ENCODE measurements around the gene SLC28A1. TPM values are rescaled to one million over a fixed set of nuclear protein-coding genes. Genes with fewer than 3 reads are reported as not detected.
A peak's percentile ranks its signal among the peaks of the same experiment; 100 is the strongest.

SLC28A1 gene
- total RNA-seq, 2 experiments from 2014 or later, result not detected

DNA sequence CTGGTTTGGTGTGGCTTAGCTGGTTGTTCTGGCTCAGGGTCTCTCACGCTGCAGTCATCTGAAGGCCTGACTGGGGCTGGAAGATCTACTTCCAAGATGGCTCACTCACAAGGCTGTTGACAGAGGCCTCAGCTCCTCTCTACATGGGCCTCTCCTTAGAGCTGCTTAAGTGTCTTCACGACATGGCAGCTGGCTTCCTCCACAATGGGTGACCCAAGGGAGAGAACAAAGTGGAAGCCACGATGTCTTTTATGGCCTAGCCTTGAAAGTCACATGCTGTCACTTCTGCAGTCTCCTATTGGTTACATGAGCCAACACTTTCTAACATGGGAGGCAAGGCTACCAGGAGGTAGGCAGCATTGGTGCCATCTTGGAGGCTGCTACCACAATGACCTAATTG, 83.8 kb downstream of the SLC28A1 start:
- no peaks in the 10 kb centered on the region for H3K4me1 Mint-ChIP-seq
- no peak for DNase-seq
- H3K27me3 Mint-ChIP-seq, result peaks cover 10% of the 10 kb centered on the region
- no peaks in the 10 kb centered on the region for H3K9me3 Mint-ChIP-seq (ENCODE audit: low read depth)
- H3K4me3 Mint-ChIP-seq, result no peak overlapping the region
- no peak for ATAC-seq
- CTCF ChIA-PET, result no interaction called here
- H3K27ac Mint-ChIP-seq, result no peak overlapping the region
- H3K36me3 Mint-ChIP-seq, result peaks cover 3% of the 10 kb centered on the region

DNA sequence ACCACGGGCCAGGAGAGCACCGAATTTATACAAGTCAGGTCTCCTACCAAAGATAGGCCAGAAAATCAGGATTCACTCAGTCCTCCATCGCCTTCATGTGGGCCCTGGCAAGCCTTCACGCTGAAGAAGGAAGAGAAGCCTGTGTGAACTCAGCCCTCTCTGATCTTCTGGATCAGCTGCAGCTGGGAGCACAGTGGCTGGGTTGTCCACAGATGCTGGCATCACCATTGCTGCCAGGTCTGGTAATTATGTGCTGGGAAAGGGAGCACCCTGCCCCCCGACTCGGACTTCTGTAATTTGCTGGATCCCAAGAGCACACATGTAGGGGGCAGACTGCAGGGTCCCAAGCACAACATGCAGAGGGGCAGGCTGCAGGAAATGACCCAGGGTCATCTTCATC, 84.8 kb downstream of the SLC28A1 start:
- Mint-ChIP-seq H3K27me3 (peaks cover 10% of the 10 kb centered on the region), H3K4me3 (no peak overlapping the region), H3K27ac (no peak overlapping the region), H3K36me3 (peaks cover 3% of the 10 kb centered on the region), H3K4me1 (no peaks in the 10 kb centered on the region), H3K9me3 (ENCODE audit: low read depth) (no peaks in the 10 kb centered on the region)
- ATAC-seq (no peak), DNase-seq (no peak)
- CTCF ChIA-PET, result interaction anchor here (0.6 kb wide), 1 partner anchor 11 kb away, joined by 4 read pairs; no protein-coding TSS in a partner anchor

DNA sequence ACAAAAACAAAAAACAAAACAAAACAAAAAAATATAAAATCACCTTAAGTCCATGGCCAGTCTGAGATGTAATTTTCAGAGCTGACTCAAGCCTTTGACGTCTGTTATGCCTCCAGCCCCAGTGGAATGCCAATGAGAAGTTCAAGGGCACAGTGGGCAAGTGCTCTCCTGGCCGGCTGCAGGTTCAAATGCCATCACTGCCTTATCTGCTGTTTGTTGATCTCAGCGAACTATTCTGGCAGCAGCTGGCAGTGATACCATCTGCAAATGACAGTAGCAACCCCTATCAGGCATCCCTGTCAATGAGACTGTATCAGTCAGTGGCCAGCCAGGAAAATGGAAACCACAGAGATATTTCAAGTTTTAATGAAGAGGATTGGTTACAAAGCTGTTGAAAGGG, 86.4 kb downstream of the SLC28A1 start:
- no peaks in the 10 kb centered on the region for H3K4me1 Mint-ChIP-seq
- CTCF ChIA-PET, result no interaction called here

DNA sequence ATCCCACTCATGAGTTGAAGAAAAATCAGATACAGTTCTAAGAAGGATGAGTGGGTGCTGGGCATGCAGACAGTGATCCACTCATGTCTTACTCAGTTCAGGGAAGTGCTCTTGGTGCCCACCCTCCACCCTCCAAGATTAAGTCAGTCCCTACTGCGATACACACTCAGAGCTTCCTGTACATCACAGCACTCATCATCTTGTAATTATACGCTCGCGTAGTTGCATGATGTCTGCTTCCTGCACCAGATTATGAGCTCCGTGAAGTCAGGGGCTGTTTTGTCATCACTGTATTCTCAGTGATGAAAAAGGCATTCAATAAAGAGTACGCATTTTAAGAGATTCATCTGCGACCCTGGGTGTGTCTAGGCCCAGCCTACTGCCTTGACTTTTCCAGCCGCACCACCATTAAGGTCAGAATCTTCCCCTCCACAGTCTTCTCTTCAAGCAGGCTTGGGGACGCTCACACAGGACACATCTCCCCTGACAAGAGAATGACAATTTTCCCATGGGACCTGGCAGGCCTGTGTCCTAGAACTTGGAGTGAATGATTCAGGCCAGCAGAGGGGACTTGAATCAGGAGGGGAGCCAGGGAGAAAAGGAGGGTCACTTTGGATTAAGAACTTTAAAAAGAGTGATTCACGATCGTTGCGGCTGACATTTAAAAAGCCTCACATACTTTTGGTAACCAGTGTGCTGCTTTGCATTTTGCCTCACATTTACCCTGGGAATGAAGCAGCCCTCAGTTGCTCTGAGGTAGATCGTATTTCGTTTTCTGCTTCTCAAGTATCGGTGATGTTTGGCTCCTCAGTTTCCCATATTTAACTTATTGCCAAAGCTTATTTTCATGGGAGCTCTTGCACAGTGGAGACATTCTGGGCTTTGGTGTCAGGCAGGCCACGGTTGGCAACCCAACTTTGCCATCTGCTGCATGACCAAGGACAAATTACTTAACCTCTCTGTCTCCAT, 89.3 kb downstream of the SLC28A1 start:
- Mint-ChIP-seq H3K9me3 (ENCODE audit: low read depth) (no peaks in the 10 kb centered on the region), H3K27ac (no peak overlapping the region), H3K4me1 (no peaks in the 10 kb centered on the region), H3K27me3 (peaks cover 7% of the 10 kb centered on the region), H3K4me3 (no peak overlapping the region), H3K36me3 (no peaks in the 10 kb centered on the region)
- DNase-seq (peak; percentile 28), ATAC-seq (no peak)
- CTCF ChIA-PET, result interaction anchor here (0.6 to 1.0 kb wide), 3 partner anchors 10 to 596 kb away, joined by 3 to 4 read pairs (median 3); no protein-coding TSS in a partner anchor

More for the DNA sequence above, 86.4 kb downstream of the SLC28A1 start:
- no peak for ATAC-seq
- Mint-ChIP-seq H3K4me3 (no peak overlapping the region), H3K27ac (no peak overlapping the region), H3K27me3 (peaks cover 7% of the 10 kb centered on the region), H3K9me3 (ENCODE audit: low read depth) (no peaks in the 10 kb centered on the region), H3K36me3 (peaks cover 3% of the 10 kb centered on the region)
- peak; percentile 16 for DNase-seq

DNA sequence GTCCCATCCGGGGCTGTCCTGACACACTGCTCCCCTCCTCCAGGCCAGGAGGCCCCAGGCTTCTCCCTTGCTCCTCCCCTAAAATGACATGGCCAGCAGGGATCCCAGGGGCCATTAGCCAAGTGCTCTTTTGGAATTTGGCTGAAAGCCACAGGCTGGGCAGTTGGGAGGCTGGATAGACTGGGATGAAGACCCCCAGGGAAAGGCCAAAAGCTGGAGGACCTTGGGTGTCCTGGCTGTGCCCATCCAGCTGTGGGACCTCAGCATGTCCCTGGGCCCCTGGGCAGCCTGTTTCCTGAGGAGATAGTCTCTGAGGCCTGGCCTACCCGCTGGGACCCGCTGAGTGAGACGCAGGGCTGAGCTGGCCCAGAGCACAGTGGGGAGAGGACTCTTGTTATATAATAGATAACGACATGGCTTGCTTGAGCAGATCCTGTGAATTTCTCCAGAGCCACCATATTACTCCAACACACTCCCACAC, 91.4 kb downstream of the SLC28A1 start:
- no peak overlapping the region for H3K4me3 Mint-ChIP-seq
- DNase-seq (peak; percentile 33), ATAC-seq (no peak)
- H3K27ac Mint-ChIP-seq, result no peak overlapping the region
- no peaks in the 10 kb centered on the region for H3K36me3 Mint-ChIP-seq
- H3K4me1 Mint-ChIP-seq, result peaks cover 8% of the 10 kb centered on the region
- H3K9me3 Mint-ChIP-seq (ENCODE audit: low read depth), result no peaks in the 10 kb centered on the region
- CTCF ChIA-PET, result no interaction called here
- H3K27me3 Mint-ChIP-seq, result peaks cover 5% of the 10 kb centered on the region

DNA sequence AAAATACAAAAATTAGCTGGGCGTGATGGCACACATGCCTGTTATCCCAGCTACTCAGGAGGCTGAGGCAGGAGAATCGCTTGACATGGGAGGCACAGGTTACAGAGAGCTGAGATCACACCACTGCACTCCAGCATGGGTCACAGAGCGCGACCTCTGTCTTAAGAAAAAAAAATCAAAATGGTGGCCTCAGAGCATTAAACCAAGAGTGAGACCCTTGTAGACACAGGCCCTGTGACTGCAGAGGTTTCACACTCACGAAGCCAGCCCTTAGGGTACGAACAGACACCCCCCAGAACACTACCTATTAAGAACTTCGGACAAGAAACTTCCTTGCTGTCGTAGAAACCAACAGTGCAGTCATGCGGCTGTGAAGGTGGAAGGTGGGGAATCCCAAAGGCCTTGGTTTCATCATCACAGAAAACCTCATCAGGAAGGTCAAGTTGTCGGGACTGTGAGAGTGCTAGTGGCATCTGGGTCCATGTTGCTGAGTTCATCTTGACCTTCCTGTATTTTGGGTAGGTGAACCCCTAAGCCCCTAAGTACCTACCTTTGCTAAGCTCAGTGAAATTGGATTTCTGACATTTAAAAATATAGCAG, 92.4 kb downstream of the SLC28A1 start:
- no peak overlapping the region for H3K27ac Mint-ChIP-seq
- ATAC-seq (no peak), DNase-seq (peak; percentile 30)
- CTCF ChIA-PET, result no interaction called here
- peaks cover 3% of the 10 kb centered on the region for H3K27me3 Mint-ChIP-seq
- no peaks in the 10 kb centered on the region for H3K9me3 Mint-ChIP-seq (ENCODE audit: low read depth)
- no peaks in the 10 kb centered on the region for H3K36me3 Mint-ChIP-seq
- H3K4me1 Mint-ChIP-seq, result peaks cover 8% of the 10 kb centered on the region
- no peak overlapping the region for H3K4me3 Mint-ChIP-seq

DNA sequence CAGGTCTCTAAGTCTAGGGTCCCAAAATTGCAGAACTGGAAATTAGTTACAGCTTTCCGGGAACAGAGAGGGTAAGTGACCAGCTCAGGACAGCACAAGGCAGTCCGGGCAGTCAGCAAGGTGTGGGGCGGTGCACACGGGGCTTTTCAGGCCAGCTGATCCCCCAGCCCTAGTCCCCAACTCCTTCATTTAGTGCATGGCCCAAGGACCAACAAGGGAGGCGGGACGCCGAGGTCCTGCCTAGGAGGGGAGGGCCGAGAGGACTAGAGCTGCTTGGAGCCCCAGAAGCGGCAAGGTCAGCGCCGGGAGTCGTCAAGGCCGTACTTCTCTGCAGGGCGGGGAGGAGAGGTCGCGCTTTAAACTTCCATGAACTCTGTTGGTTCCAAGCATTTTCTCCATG, 95.2 kb downstream of the SLC28A1 start:
- CTCF ChIA-PET, result interaction anchor here (0.9 to 2.8 kb wide), 4 partner anchors 12 to 391 kb away, joined by 3 to 8 read pairs (median 4); no protein-coding TSS in a partner anchor
- H3K27ac Mint-ChIP-seq, result peak overlapping the region; percentile 18

DNA sequence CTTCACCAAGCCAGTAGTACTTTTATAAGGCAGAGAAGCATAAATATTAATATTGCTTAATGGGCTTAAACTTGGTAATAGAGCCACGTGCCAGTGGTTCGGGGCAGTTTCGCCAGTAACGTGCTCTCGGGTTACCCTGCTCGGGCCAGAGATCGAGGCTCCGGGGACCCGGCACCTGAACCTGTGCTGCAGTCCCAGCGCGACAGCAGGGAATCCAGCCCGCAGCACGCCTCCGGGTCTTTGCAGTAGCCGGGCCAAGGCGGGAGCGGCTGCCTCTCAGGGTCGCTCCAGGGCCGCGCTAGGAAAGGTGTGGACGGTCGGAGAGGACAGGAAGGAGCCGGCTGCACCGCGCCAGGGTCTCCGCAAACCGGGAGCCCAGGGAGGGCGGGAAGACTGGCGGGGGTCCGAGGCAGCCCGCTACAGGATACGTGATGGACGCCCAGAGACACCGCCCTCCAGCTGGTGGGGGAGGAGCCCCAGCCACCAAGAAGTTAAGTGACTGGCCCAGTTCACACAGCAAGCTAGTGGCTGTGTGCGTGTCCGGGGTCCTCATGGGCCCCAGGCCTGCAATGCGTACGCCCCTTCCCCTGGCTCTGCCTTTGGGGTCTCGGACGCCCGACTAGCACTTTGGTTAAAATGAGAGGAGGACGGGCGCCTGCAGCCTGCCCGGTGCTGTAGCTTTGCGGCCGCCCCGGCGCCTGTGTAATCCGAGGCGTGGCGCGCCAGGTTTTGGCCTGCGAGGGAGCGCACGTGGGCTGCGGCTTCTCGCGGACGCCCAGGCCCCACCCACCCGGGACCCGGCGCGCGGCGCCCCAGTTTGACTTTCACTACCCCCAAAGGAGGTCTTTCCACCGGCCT, 96.0 kb downstream of the SLC28A1 start:
- Mint-ChIP-seq H3K36me3 (no peaks in the 10 kb centered on the region), H3K4me3 (peak overlapping the region; percentile 88), H3K27ac (peak overlapping the region; percentile 92), H3K27me3 (peaks cover 10% of the 10 kb centered on the region), H3K4me1 (peaks cover 37% of the 10 kb centered on the region), H3K9me3 (ENCODE audit: low read depth) (no peaks in the 10 kb centered on the region)
- CTCF ChIA-PET, result interaction anchor here (0.7 to 2.8 kb wide), 11 partner anchors 11 to 392 kb away, joined by 3 to 15 read pairs (median 4); no protein-coding TSS in a partner anchor
- DNase-seq (peak; percentile 91), ATAC-seq (peak; percentile 73)

More for the DNA sequence above, 95.2 kb downstream of the SLC28A1 start:
- Mint-ChIP-seq H3K4me3 (peak overlapping the region; percentile 88), H3K36me3 (no peaks in the 10 kb centered on the region), H3K4me1 (peaks cover 30% of the 10 kb centered on the region), H3K9me3 (ENCODE audit: low read depth) (no peaks in the 10 kb centered on the region), H3K27me3 (peaks cover 10% of the 10 kb centered on the region)
- ATAC-seq (no peak), DNase-seq (peak; percentile 39)

DNA sequence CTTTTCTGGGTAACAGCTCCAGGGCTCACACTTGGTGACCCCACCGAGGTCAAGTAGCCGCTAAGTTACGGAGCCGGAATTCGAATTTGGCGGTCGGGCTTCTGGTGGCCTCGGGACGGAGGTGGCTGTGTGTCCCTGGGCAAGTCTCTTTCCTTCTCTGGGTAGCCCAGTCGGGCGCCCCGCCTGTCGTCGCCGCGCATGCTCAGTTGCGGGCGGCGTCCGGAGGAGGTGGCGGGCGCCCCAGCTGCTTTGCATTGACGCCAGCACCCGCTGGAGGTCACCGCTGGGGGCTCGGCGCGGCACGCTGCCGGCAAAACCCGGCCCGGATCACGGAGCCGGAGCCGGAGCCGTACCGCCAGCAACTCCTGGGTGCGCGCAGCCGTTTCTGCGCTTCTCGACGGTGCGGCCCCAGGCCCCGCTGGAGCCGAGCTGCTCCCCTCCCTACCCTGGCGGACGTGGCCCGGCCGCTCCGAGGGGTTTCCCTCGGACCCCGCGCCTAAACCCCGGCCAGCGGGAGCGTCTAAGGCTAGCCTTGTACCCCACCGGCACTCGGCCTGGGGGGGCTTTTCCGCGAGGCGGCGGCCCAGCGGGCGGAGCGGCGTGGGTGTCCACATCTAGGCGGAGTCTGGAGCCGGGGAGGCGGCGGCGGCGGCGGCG, 96.7 kb downstream of the SLC28A1 start:
- Mint-ChIP-seq H3K9me3 (ENCODE audit: low read depth) (no peaks in the 10 kb centered on the region), H3K27ac (peak overlapping the region; percentile 92), H3K4me3 (peak overlapping the region; percentile 88), H3K36me3 (no peaks in the 10 kb centered on the region), H3K27me3 (peaks cover 10% of the 10 kb centered on the region), H3K4me1 (peaks cover 40% of the 10 kb centered on the region)
- CTCF ChIA-PET, result interaction anchor here (0.8 to 2.8 kb wide), 7 partner anchors 10 to 382 kb away, joined by 3 to 15 read pairs (median 4); no protein-coding TSS in a partner anchor
- peak; percentile 97 for DNase-seq
- peak; percentile 82 for ATAC-seq

DNA sequence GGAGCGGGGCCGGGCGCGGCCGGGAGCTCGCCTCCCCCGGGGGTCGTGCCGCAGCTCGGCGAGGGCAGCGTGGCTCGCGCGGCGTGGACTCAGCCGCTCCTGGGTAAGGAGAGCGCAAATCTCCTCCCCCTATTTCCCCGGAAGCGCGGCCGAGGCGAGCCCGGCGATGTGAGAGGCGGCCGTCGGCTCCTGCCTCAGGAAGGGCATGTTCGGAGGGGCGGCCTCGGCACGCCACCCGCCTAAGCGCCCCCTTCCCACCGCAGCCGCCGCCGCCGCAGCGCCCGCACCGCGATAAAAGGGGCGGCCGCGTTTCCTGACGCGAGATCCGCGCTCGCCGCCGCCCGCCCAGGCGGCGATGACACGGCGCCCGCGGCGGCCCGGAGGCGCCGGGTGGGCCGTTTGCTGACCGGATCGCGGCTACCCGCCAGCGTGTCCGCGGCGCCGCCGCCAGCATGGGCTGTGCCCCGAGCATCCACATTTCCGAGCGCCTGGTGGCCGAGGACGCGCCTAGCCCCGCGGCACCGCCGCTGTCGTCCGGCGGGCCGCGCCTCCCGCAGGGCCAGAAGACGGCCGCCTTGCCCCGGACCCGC, 97.3 kb downstream of the SLC28A1 start, which contains the start of gene PDE8A:
PDE8A (plus strand) TSS at position 146 of the 590 bp plus-strand sequence; CDS start at position 453, 307 bp downstream.
- H3K27ac Mint-ChIP-seq, result peak within 1 kb of the TSS; percentile 92
- CTCF ChIA-PET, result interaction anchor here (0.7 to 2.8 kb wide), 6 partner anchors 9 to 383 kb away, joined by 3 to 15 read pairs (median 4); no protein-coding TSS in a partner anchor
- peaks cover under 1% of the 10 kb centered on the region for H3K36me3 Mint-ChIP-seq
- H3K27me3 Mint-ChIP-seq, result peaks cover 10% of the 10 kb centered on the region
- ATAC-seq, result peak; percentile 28
- no peaks in the 10 kb centered on the region for H3K9me3 Mint-ChIP-seq (ENCODE audit: low read depth)
- DNase-seq, result peak; percentile 70
- H3K4me3 Mint-ChIP-seq, result peak within 1 kb of the TSS; percentile 88
- H3K4me1 Mint-ChIP-seq, result peaks cover 42% of the 10 kb centered on the region

DNA sequence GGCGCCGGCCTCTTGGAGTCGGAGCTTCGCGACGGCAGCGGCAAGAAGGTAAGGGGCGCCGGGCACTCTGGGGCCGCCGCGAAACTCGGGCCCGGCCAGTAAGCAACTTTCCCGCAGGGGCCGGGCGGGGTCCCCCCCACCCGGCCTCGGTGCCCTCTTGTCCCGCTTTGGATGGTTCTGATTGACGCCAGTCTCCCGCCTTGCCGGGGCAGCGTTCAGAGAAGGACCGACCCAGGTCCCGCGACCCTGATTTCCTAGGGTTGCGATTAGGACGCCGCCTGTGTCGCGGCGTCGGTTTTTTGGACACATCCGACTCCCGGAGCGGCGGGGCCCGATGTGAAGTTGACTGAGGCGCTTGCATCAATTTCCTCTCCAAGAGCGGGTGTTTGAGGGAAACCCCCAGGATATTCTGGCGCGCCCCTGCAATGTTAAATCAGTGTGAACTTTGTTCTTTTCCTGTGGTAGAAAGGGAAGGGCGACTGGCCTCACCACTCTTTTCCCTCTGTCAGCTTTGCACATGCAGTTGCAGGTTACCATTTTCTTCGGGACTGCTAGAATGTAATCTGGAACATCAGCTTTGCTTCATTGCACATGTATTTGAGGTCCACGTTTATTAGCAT, 97.9 kb downstream of the SLC28A1 start:
- Mint-ChIP-seq H3K9me3 (ENCODE audit: low read depth) (no peaks in the 10 kb centered on the region), H3K4me3 (peak overlapping the region; percentile 85), H3K4me1 (peaks cover 44% of the 10 kb centered on the region), H3K36me3 (peaks cover 2% of the 10 kb centered on the region), H3K27me3 (peaks cover 10% of the 10 kb centered on the region), H3K27ac (peak overlapping the region; percentile 86)
- CTCF ChIA-PET, result interaction anchor here (0.7 to 2.0 kb wide), 2 partner anchors 62 to 186 kb away, joined by 3 to 15 read pairs; no protein-coding TSS in a partner anchor
- peak; percentile 60 for DNase-seq
- no peak for ATAC-seq
